ENCODE data around the gene GPATCH2L.

DNA sequence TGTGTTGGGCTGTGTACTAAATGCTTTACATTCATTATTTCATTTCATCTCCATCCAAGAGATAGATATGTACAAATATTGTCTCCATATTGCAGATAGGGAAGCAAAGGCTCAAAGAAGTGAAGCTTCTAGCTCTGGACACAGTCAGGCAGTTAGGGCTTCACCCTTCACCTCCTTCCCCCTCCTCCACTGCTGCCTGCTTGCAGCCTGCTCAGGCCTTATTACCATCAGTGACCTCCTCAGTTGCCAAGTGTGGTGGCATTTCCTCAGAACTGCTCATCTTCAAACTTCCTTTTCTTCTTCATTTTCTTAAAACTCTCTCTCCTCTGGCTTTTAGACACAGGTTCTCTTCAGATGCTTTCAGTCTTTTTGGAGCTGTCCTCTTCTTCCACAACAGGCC lies 4.7 kb upstream of the GPATCH2L start:
- no peak for TF ChIP-seq POLR2A (IDR thresholded peaks at IDR 0.05)
- TF ChIP-seq, protein P1, sequence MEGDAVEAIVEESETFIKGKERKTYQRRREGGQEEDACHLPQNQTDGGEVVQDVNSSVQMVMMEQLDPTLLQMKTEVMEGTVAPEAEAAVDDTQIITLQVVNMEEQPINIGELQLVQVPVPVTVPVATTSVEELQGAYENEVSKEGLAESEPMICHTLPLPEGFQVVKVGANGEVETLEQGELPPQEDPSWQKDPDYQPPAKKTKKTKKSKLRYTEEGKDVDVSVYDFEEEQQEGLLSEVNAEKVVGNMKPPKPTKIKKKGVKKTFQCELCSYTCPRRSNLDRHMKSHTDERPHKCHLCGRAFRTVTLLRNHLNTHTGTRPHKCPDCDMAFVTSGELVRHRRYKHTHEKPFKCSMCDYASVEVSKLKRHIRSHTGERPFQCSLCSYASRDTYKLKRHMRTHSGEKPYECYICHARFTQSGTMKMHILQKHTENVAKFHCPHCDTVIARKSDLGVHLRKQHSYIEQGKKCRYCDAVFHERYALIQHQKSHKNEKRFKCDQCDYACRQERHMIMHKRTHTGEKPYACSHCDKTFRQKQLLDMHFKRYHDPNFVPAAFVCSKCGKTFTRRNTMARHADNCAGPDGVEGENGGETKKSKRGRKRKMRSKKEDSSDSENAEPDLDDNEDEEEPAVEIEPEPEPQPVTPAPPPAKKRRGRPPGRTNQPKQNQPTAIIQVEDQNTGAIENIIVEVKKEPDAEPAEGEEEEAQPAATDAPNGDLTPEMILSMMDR (IDR thresholded peaks at IDR 0.05): no peak

Measured in uterus (tissue), 2 donors.